Fibroblast of lung (primary cell): ENCODE measurements around the gene NFKBIE. TPM values are rescaled to one million over a fixed set of nuclear protein-coding genes. Genes with fewer than 3 reads are reported as not detected.

Experiments
- DNase-seq, 2 donors: peaks; one replicate each; pipeline versions ENCODE4 v3.0.0 to v3.0.0-alpha.2; 2010; ENCODE audit warnings: low read depth in 2 of 2
- H2AFZ ChIP-seq: 2 replicates; pipeline ENCODE4 v1.5.1; 2012; ENCODE audit warnings: low read length, control low read depth, inconsistent platforms
- H3K27ac ChIP-seq: 2 replicates; pipeline ENCODE4 v1.5.1; 2011; ENCODE audit warnings: low read length, control low read depth; ENCODE audit not compliant: insufficient read depth
- H3K27me3 ChIP-seq: 2 replicates; pipeline ENCODE4 v1.5.1; 2011; ENCODE audit warnings: mild to moderate bottlenecking, low read length; ENCODE audit not compliant: control insufficient read depth, insufficient read depth
- H3K36me3 ChIP-seq: 2 replicates; pipeline ENCODE4 v1.5.1; 2011; ENCODE audit warnings: low read length; ENCODE audit not compliant: control insufficient read depth, insufficient read depth
- H3K4me1 ChIP-seq: 2 replicates; pipeline ENCODE4 v1.5.1; 2011; ENCODE audit warnings: low read length; ENCODE audit not compliant: control insufficient read depth, insufficient read depth; ENCODE audit errors: extremely low read depth
- H3K4me2 ChIP-seq: 2 replicates; pipeline ENCODE4 v1.5.1; 2011; ENCODE audit warnings: low read length, control low read depth; ENCODE audit not compliant: insufficient read depth; ENCODE audit errors: extremely low read depth
- H3K4me3 ChIP-seq, 4 experiments: fragments of 200-600 bp in 1 of 4; sonication (generic) in 1 of 4; replicated peaks in 1 of 4; 2 replicates each; pipeline ENCODE4 v1.5.1; 2011 to 2016; ENCODE audit warnings: low read length in 4 of 4, low read depth in 3 of 4, mild to moderate bottlenecking in 3 of 4, control low read depth in 2 of 4, inconsistent platforms in 1 of 4, mixed read lengths in 1 of 4; ENCODE audit not compliant: insufficient read depth in 1 of 4; ENCODE audit errors: control extremely low read depth in 1 of 4
- H3K79me2 ChIP-seq: 2 replicates; pipeline ENCODE4 v1.5.1; 2012; ENCODE audit warnings: mild to moderate bottlenecking, low read length, inconsistent platforms; ENCODE audit not compliant: control insufficient read depth, insufficient read depth
- H3K9ac ChIP-seq: 2 replicates; pipeline ENCODE4 v1.5.1; 2011; ENCODE audit warnings: mild to moderate bottlenecking, low read length, control low read depth; ENCODE audit not compliant: insufficient read depth
- H3K9me3 ChIP-seq: 2 replicates; pipeline ENCODE4 v1.5.1; 2012; ENCODE audit warnings: low read depth, low read length; ENCODE audit not compliant: control insufficient read depth, insufficient read depth
- H4K20me1 ChIP-seq: 2 replicates; pipeline ENCODE4 v1.5.1; 2011; ENCODE audit warnings: low read length; ENCODE audit not compliant: control insufficient read depth, insufficient read depth; ENCODE audit errors: extremely low read depth
- CTCF ChIP-seq, 2 donors: IDR thresholded peaks in 1 of 2; conservative IDR thresholded peaks in 1 of 2; 1 replicate in 1 of 2; 2 replicates in 1 of 2; pipeline ENCODE4 v1.5.1; 2011 to 2012; ENCODE audit warnings: low read length in 2 of 2, control low read depth in 1 of 2, inconsistent platforms in 1 of 2, low read depth in 1 of 2, mild to moderate bottlenecking in 1 of 2
- EZH2 ChIP-seq: IDR thresholded peaks from 2 replicates; pipeline ENCODE4 v1.5.1; 2012; ENCODE audit warnings: low read length, control low read depth, mild to moderate bottlenecking; ENCODE audit errors: missing control alignments
- polyA plus RNA-seq, 2 donors: library from polyadenylated mRNA; depleted of rRNA in 1 of 2; stranded (reverse) in 1 of 2; unstranded in 1 of 2; fragments of >200 nt; gene quantifications; 2 replicates each; pipeline ENCODE4 v1.2.1, GENCODE V29; 2011 to 2012; ENCODE audit warnings: missing spikeins in 1 of 2
- total RNA-seq: library from RNA; depleted of rRNA; stranded (reverse); fragments of >200 nt; gene quantifications from 2 replicates; pipeline ENCODE4 v1.2.1, GENCODE V29; 2014

NFKBIE gene
- total and polyA plus RNA-seq, 2 donors (not counting 1 experiment from before 2014, with no cell fraction given): 1.6 to 5.4 TPM

GRCh38 chr6:44254191-44255104 is 10.9 kb downstream of the NFKBIE start:
- Histone ChIP-seq H3K36me3 (peaks cover 32% of the 10 kb centered on the region), H3K79me2 (peaks cover 52% of the 10 kb centered on the region), H2AFZ (no peak overlapping the region), H3K27ac (no peak overlapping the region), H3K4me1 (peaks cover 8% of the 10 kb centered on the region), H3K9ac (no peak overlapping the region), H3K9me3 (no peaks in the 10 kb centered on the region), H3K27me3 (no peaks in the 10 kb centered on the region), H3K4me3 (peak overlapping the region in 1 of 4 experiments; percentile 14), H3K4me2 (no peak overlapping the region), H4K20me1 (peaks cover 4% of the 10 kb centered on the region)
- DNase-seq: peak in 1 of 2 donors; percentile 22
- no peak for TF ChIP-seq CTCF (conservative IDR thresholded peaks at IDR 0.05 in 1 of 2, IDR thresholded peaks at IDR 0.05 in 1 of 2; ENCODE audit: low read depth in 1 of 2, low read length in 2 of 2)
- no peak for TF ChIP-seq EZH2

- no peak overlapping the region for H3K9ac ChIP-seq
- peaks cover 62% of the 10 kb centered on the region for H3K79me2 ChIP-seq
- H3K27ac ChIP-seq: no peak overlapping the region
- TF ChIP-seq EZH2 (no peak), CTCF (conservative IDR thresholded peaks at IDR 0.05 in 1 of 2, IDR thresholded peaks at IDR 0.05 in 1 of 2; ENCODE audit: low read depth in 1 of 2, low read length in 2 of 2) (peak; percentile 43 to 56)
- H3K27me3 ChIP-seq: no peaks in the 10 kb centered on the region
- H3K9me3 ChIP-seq: no peaks in the 10 kb centered on the region
- no peak overlapping the region for H2AFZ ChIP-seq
- no peak overlapping the region for H3K4me3 ChIP-seq
- peaks cover 8% of the 10 kb centered on the region for H3K4me1 ChIP-seq
- peaks cover 36% of the 10 kb centered on the region for H3K36me3 ChIP-seq
- DNase-seq: no peak
- H4K20me1 ChIP-seq: peaks cover 8% of the 10 kb centered on the region
- H3K4me2 ChIP-seq: no peak overlapping the region
Observed at GRCh38 chr6:44253307-44254101, 11.8 kb downstream of the NFKBIE start.
